SU-DHL-6 (cell line): ENCODE measurements around the gene CHN1.

Experiments used
- H2AFZ ChIP-seq: fragments of 200-600 bp; sonication (generic); 2 replicates; pipeline ENCODE4 v1.6.1; 2014; ENCODE audit warnings: low read depth, mild to moderate bottlenecking, moderate library complexity, mixed read lengths, antibody characterized with exemption, low read length; ENCODE audit not compliant: severe bottlenecking
- H3F3A ChIP-seq: fragments of 200-600 bp; shearing (Covaris generic); 2 replicates; pipeline ENCODE4 v1.6.0; 2016; ENCODE audit warnings: antibody characterized with exemption, mild to moderate bottlenecking; ENCODE audit not compliant: insufficient read depth
- H3K27ac ChIP-seq: fragments of 200-600 bp; sonication (generic); 2 replicates; pipeline ENCODE4 v1.5.1; 2016; ENCODE audit warnings: low read depth, mild to moderate bottlenecking, low read length, moderate library complexity, mixed read lengths
- H3K27me3 ChIP-seq: fragments of 200-600 bp; sonication (generic), shearing (Covaris generic); 2 replicates; pipeline ENCODE4 v1.6.0; 2014; ENCODE audit warnings: mild to moderate bottlenecking, low read length
- H3K36me3 ChIP-seq: fragments of 200-600 bp; sonication (generic); 2 replicates; pipeline ENCODE4 v1.6.1; 2014; ENCODE audit warnings: mild to moderate bottlenecking, low read length, mixed read lengths
- H3K4me2 ChIP-seq: fragments of 300-600, 200-600 bp; shearing (Covaris generic), sonication (generic); 2 replicates; pipeline ENCODE4 v1.6.0; 2014; ENCODE audit warnings: low read length, low read depth, mild to moderate bottlenecking; ENCODE audit not compliant: poor library complexity, severe bottlenecking
- H3K4me3 ChIP-seq: fragments of 200-600 bp; sonication (generic); 2 replicates; pipeline ENCODE4 v1.5.1; 2014; ENCODE audit warnings: antibody characterized with exemption, low read length, mild to moderate bottlenecking, mixed read lengths; ENCODE audit not compliant: insufficient read depth, poor library complexity, severe bottlenecking
- H3K79me2 ChIP-seq: fragments of 200-600 bp; sonication (generic); 2 replicates; pipeline ENCODE4 v1.6.1; 2014; ENCODE audit warnings: mild to moderate bottlenecking, low read length, moderate library complexity; ENCODE audit not compliant: insufficient read depth
- H3K9ac ChIP-seq: fragments of 200-600 bp; sonication (generic); 2 replicates; pipeline ENCODE4 v1.7.0; 2014; ENCODE audit warnings: mild to moderate bottlenecking, low read length
- H3K9me2 ChIP-seq: fragments of 200-600 bp; sonication (generic); replicated peaks from 2 replicates; pipeline ENCODE4 v1.6.1; 2014; ENCODE audit warnings: low read length; ENCODE audit not compliant: insufficient read depth
- H3K9me3 ChIP-seq: fragments of 200-600 bp; sonication (generic); 2 replicates; pipeline ENCODE4 v1.6.1; 2014; ENCODE audit warnings: low read length, mixed read lengths; ENCODE audit not compliant: insufficient read depth
- H4K20me1 ChIP-seq: fragments of 200-600 bp; sonication (generic); 2 replicates; pipeline ENCODE4 v1.6.1; 2014; ENCODE audit warnings: low read depth, mild to moderate bottlenecking, antibody characterized with exemption, low read length, moderate library complexity, mixed read lengths
- CTCF ChIP-seq: fragments of 200-600 bp; sonication (generic); IDR thresholded peaks from one replicate; pipeline ENCODE4 v1.5.1; 2017; ENCODE audit warnings: antibody characterized with exemption, mild to moderate bottlenecking, low read length, moderate library complexity; ENCODE audit not compliant: insufficient read depth, poor library complexity, severe bottlenecking
- EZH2phosphoT487 ChIP-seq: fragments of 200-600 bp; sonication (generic), shearing (Covaris generic); conservative IDR thresholded peaks from 2 replicates; pipeline ENCODE4 v1.6.1; 2018; ENCODE audit warnings: mild to moderate bottlenecking, antibody characterized with exemption, low read length, moderate library complexity, mixed read lengths

The CHN1 gene

GRCh38 chr2:174916270-174916930, 88.8 kb downstream of the CHN1 start:
- H3K9me3 ChIP-seq: no peaks in the 10 kb centered on the region
- H3F3A ChIP-seq: no peaks in the 10 kb centered on the region

DNA sequence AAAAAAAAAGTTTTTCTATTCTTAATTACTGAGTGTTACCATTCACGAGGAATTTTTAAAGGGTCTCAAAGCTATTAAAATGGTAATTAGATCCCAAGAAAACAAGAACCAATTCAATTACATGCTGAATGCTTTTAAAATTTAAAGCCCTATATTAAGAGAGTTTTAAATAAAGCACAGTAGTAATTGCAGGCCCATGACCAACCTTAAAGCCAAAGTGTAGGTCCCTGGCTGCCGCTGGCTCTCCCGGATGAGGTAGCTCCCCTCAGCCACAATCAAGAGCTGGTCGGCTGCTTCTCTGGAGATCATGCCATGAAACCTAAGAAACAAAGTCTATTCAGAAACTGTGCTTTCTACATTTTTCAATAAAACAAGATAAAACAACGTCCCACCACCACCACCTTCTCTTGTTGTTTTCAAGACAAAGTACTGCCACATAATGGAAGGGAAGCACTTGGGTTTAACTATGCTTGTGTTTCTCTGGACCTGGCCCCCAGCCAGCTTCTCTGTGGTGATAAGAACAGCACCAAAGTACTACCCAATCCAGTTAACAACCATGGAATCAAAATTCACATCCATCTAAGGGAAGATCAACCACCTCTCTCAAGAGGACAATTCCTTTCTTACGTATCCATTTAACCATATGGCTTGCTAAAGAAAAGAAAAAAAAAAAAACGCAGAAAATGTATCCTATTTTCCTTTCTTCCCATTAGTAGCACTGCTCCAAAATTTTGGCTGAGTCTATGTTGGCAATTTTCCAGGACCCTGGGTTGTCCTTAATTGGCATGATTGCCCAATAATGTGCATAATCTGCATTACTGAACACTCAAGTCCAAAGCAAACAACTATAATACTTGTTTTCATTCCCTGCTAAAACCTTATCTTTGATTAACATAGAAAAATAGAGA, 90.1 kb downstream of the CHN1 start:
- H3K27ac ChIP-seq: no peak overlapping the region
- H3K9ac ChIP-seq: no peak overlapping the region
- no peak overlapping the region for H3K4me3 ChIP-seq
- no peaks in the 10 kb centered on the region for H3K27me3 ChIP-seq
- no peak overlapping the region for H2AFZ ChIP-seq
- no peaks in the 10 kb centered on the region for H3K9me3 ChIP-seq
- H3K4me2 ChIP-seq: no peak overlapping the region
- no peaks in the 10 kb centered on the region for H3K79me2 ChIP-seq
- no peaks in the 10 kb centered on the region for H4K20me1 ChIP-seq
- no peaks in the 10 kb centered on the region for H3K36me3 ChIP-seq
- no peak for TF ChIP-seq EZH2phosphoT487
- no peak for TF ChIP-seq CTCF
- no peaks in the 10 kb centered on the region for H3K9me2 ChIP-seq
- no peaks in the 10 kb centered on the region for H3F3A ChIP-seq

More at GRCh38 chr2:174916270-174916930, 88.8 kb downstream of the CHN1 start:
- H3K4me3 ChIP-seq: no peak overlapping the region
- no peak overlapping the region for H3K4me2 ChIP-seq
- H3K9me2 ChIP-seq: no peaks in the 10 kb centered on the region
- no peak for TF ChIP-seq EZH2phosphoT487
- no peak for TF ChIP-seq CTCF
- H3K36me3 ChIP-seq: no peaks in the 10 kb centered on the region
- no peaks in the 10 kb centered on the region for H3K79me2 ChIP-seq
- no peak overlapping the region for H2AFZ ChIP-seq
- no peak overlapping the region for H3K27ac ChIP-seq
- no peaks in the 10 kb centered on the region for H4K20me1 ChIP-seq
- H3K27me3 ChIP-seq: no peaks in the 10 kb centered on the region
- H3K9ac ChIP-seq: no peak overlapping the region

- Histone ChIP-seq H3K4me3 (no peak overlapping the region), H3K27me3 (no peaks in the 10 kb centered on the region), H3K27ac (no peak overlapping the region), H3K9me3 (no peaks in the 10 kb centered on the region), H3K79me2 (no peaks in the 10 kb centered on the region), H3K9me2 (no peaks in the 10 kb centered on the region), H2AFZ (no peak overlapping the region), H3K36me3 (no peaks in the 10 kb centered on the region), H3K9ac (no peak overlapping the region), H3F3A (no peaks in the 10 kb centered on the region), H3K4me2 (no peak overlapping the region), H4K20me1 (no peaks in the 10 kb centered on the region)
- TF ChIP-seq EZH2phosphoT487 (no peak), CTCF (no peak)
Observed at GRCh38 chr2:174908284-174908683, 96.9 kb downstream of the CHN1 start.
